NCI-H2081 (cell line): ENCODE measurements around the gene FOSL2.

Experiments
- DNase-seq, 2 experiments: peaks; one replicate each; lab custom pipeline; 2025; lab: John Stamatoyannopoulos, UW

FOSL2 gene

GRCh38 chr2:28392297-28393113, at the start of gene FOSL2:
TSS of gene FOSL2 (plus strand) at chr2:28392858. CDS start at chr2:28393721, 863 bp downstream.
- DNase-seq = peak; percentile 94 to 97

GRCh38 chr2:28343184-28343942, 49.3 kb upstream of the FOSL2 start:
- no peak for DNase-seq

- DNase-seq = no peak
Observed at GRCh38 chr2:28343971-28344715, 48.5 kb upstream of the FOSL2 start.

- no peak for DNase-seq
Observed at GRCh38 chr2:28344756-28345373, 47.8 kb upstream of the FOSL2 start.

- no peak for DNase-seq
Observed at GRCh38 chr2:28345619-28346018, 47.0 kb upstream of the FOSL2 start.

- DNase-seq = no peak
Observed at GRCh38 chr2:28346587-28346986, 46.1 kb upstream of the FOSL2 start.

GRCh38 chr2:28347193-28347592, 45.5 kb upstream of the FOSL2 start:
- no peak for DNase-seq

- no peak for DNase-seq
Observed at GRCh38 chr2:28347596-28347995, 45.1 kb upstream of the FOSL2 start.

- no peak for DNase-seq
Observed at GRCh38 chr2:28348149-28348567, 44.5 kb upstream of the FOSL2 start.

- DNase-seq = no peak
Observed at GRCh38 chr2:28348921-28349320, 43.7 kb upstream of the FOSL2 start.

- DNase-seq = no peak
Observed at GRCh38 chr2:28349546-28350165, 43.0 kb upstream of the FOSL2 start.

- DNase-seq = no peak
Observed at GRCh38 chr2:28350196-28350595, 42.5 kb upstream of the FOSL2 start.

- DNase-seq = no peak
Observed at GRCh38 chr2:28350791-28351285, 41.8 kb upstream of the FOSL2 start.

- no peak for DNase-seq
Observed at GRCh38 chr2:28351621-28352020, 41.0 kb upstream of the FOSL2 start.

GRCh38 chr2:28352104-28352503, 40.6 kb upstream of the FOSL2 start:
- DNase-seq = no peak

- DNase-seq = no peak
Observed at GRCh38 chr2:28352610-28353195, 40.0 kb upstream of the FOSL2 start.

GRCh38 chr2:28354920-28355520, 37.6 kb upstream of the FOSL2 start:
- DNase-seq = no peak

GRCh38 chr2:28355521-28356094, 37.0 kb upstream of the FOSL2 start:
- no peak for DNase-seq

GRCh38 chr2:28356095-28356911, 36.4 kb upstream of the FOSL2 start:
- DNase-seq = peak; percentile 21 to 31
